Activated CD4-positive, alpha-beta T cell treated with anti-CD3 and anti-CD28 coated beads, Interleukin-2, amount 50 U/mL, for 16 hours (primary cell): ENCODE measurements around the gene AGPAT2.
"Not testable (repeated sequence)": the region's sequence is repeated elsewhere in the genome, so short reads cannot be mapped to it uniquely, and the experiment has no call there.

ENCODE experiments used
- DNase-seq: peaks from one replicate; pipeline ENCODE4 v3.0.0-alpha.2; 2020

Gene AGPAT2

GRCh38 chr9:136720251-136720897 is 33.1 kb upstream of the AGPAT2 start:
- DNase-seq: no peak

GRCh38 chr9:136719195-136719880 is 32.1 kb upstream of the AGPAT2 start:
- no peak for DNase-seq

GRCh38 chr9:136718345-136719194 is 31.3 kb upstream of the AGPAT2 start:
- no peak for DNase-seq

GRCh38 chr9:136717399-136717798 is 30.1 kb upstream of the AGPAT2 start:
- DNase-seq: no peak

GRCh38 chr9:136714893-136715274 is 27.6 kb upstream of the AGPAT2 start:
- DNase-seq: no peak

- DNase-seq: no peak
Measured at GRCh38 chr9:136714096-136714892, 27.0 kb upstream of the AGPAT2 start.

GRCh38 chr9:136713550-136713949 is 26.3 kb upstream of the AGPAT2 start:
- DNase-seq: no peak

- DNase-seq: no peak
Measured at GRCh38 chr9:136712690-136713544, 25.7 kb upstream of the AGPAT2 start.

GRCh38 chr9:136711751-136712689 is 24.8 kb upstream of the AGPAT2 start, which contains the start of gene DIPK1B:
TSS of gene DIPK1B (plus strand) at chr9:136712572. CDS start at chr9:136712666, 94 bp downstream.
- no peak for DNase-seq

GRCh38 chr9:136711219-136711648 is 24.0 kb upstream of the AGPAT2 start:
- not testable (repeated sequence) for DNase-seq

- DNase-seq: no peak
Measured at GRCh38 chr9:136710543-136710942, 23.3 kb upstream of the AGPAT2 start.

GRCh38 chr9:136709454-136710109 is 22.3 kb upstream of the AGPAT2 start:
- no peak for DNase-seq

- DNase-seq: no peak
Measured at GRCh38 chr9:136707849-136708517, 20.7 kb upstream of the AGPAT2 start.

GRCh38 chr9:136707011-136707410 is 19.8 kb upstream of the AGPAT2 start:
- DNase-seq: no peak

- no peak for DNase-seq
Measured at GRCh38 chr9:136705564-136705963, 18.3 kb upstream of the AGPAT2 start.

- DNase-seq: not testable (repeated sequence)
Measured at GRCh38 chr9:136704741-136705140, 17.5 kb upstream of the AGPAT2 start.

- DNase-seq: no peak
Measured at GRCh38 chr9:136703276-136703860, 16.1 kb upstream of the AGPAT2 start.

- DNase-seq: no peak
Measured at GRCh38 chr9:136701668-136702053, 14.4 kb upstream of the AGPAT2 start.
